Effector memory CD4-positive, alpha-beta T cell (primary cell): ENCODE data around the gene CYP27A1.
A peak's percentile ranks its signal among the peaks of the same experiment; 100 is the strongest.

Experiments
- DNase-seq, 3 donors: peaks; one replicate each; pipeline ENCODE4 v3.0.0-alpha.2; 2020
- H3K27ac ChIP-seq: 2 replicates; pipeline ENCODE4 v1.7.0; 2013; ENCODE audit warnings: mild to moderate bottlenecking, low read length, moderate library complexity; ENCODE audit not compliant: insufficient read depth, poor library complexity, severe bottlenecking
- H3K27me3 ChIP-seq: replicated peaks from 2 replicates; pipeline ENCODE4 v1.7.0; 2013; ENCODE audit warnings: mild to moderate bottlenecking, low read length; ENCODE audit not compliant: insufficient read depth, control insufficient read depth, poor library complexity, severe bottlenecking
- H3K36me3 ChIP-seq: 2 replicates; pipeline ENCODE4 v1.7.0; 2013; ENCODE audit warnings: mild to moderate bottlenecking, low read length, moderate library complexity; ENCODE audit not compliant: control insufficient read depth, insufficient read depth
- H3K4me1 ChIP-seq: 2 replicates; pipeline ENCODE4 v1.7.0; 2013; ENCODE audit warnings: low read length, mild to moderate bottlenecking; ENCODE audit not compliant: control insufficient read depth, insufficient read depth, poor library complexity, severe bottlenecking
- H3K4me3 ChIP-seq: 2 replicates; pipeline ENCODE4 v1.7.0; 2013; ENCODE audit warnings: low read length, low read depth, mild to moderate bottlenecking; ENCODE audit not compliant: insufficient read depth, poor library complexity, severe bottlenecking
- H3K9me3 ChIP-seq: 2 replicates; pipeline ENCODE4 v1.7.0; 2013; ENCODE audit warnings: mild to moderate bottlenecking, low read length, moderate library complexity; ENCODE audit not compliant: control insufficient read depth
- total RNA-seq, 3 donors: gene quantifications; one replicate each; lab custom pipeline; 2026; lab: John Stamatoyannopoulos, UW

CYP27A1 gene
- 0 to 0.09 (median 0) reads per million in 3 donors for total RNA-seq

DNA sequence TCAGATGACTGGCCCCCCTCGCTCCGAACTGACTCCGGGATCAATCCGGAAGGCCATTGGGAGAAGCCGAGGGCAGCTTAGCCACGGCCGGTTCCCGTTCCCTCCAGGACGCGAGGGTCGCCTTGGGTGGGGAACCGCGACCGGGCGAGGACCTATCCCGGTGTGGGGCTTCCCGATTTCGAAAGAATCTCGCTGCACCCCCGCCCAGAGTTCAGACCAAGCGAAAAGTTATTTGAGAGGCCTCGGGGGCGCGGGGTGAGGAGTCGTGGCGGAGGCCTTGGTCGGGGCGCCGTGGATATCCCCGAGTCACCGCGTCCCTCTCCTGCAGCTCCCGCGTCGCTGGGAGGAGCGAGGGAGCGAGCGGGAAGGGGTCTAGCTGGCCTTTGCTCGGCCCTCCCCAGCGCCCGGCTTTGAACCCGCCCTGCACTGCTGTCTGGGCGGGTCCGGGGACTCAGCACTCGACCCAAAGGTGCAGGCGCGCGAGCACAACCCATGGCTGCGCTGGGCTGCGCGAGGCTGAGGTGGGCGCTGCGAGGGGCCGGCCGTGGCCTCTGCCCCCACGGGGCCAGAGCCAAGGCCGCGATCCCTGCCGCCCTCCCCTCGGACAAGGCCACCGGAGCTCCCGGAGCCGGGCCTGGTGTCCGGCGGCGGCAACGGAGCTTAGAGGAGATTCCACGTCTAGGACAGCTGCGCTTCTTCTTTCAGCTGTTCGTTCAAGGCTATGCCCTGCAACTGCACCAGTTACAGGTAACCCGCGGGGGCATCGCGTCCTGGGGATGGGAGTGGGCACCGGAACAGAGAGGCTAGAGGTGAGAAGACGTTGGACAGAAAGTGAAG lies at the start of gene CYP27A1:
TSS of gene CYP27A1 (plus strand) at position 457 of the 837 bp plus-strand sequence. CDS start at position 493, 36 bp downstream.
- H3K4me1 ChIP-seq: peaks cover 9% of the 10 kb centered on the region
- H3K27ac ChIP-seq: no peak within 1 kb of the TSS
- no peak for DNase-seq
- peaks cover 6% of the 10 kb centered on the region for H3K27me3 ChIP-seq
- no peaks in the 10 kb centered on the region for H3K36me3 ChIP-seq
- H3K9me3 ChIP-seq: no peaks in the 10 kb centered on the region
- peak within 1 kb of the TSS; percentile 12 for H3K4me3 ChIP-seq

- Histone ChIP-seq H3K27me3 (no peaks in the 10 kb centered on the region), H3K4me1 (no peaks in the 10 kb centered on the region), H3K36me3 (peaks cover 1% of the 10 kb centered on the region), H3K4me3 (no peak overlapping the region), H3K27ac (no peak overlapping the region), H3K9me3 (no peaks in the 10 kb centered on the region)
- DNase-seq: no peak
Observed at GRCh38 chr2:218732761-218733158, 49.2 kb upstream of the CYP27A1 start.

GRCh38 chr2:218733171-218734021 lies 48.6 kb upstream of the CYP27A1 start:
- no peaks in the 10 kb centered on the region for H3K4me1 ChIP-seq
- no peaks in the 10 kb centered on the region for H3K27me3 ChIP-seq
- no peaks in the 10 kb centered on the region for H3K9me3 ChIP-seq
- no peak overlapping the region for H3K27ac ChIP-seq
- peaks cover 8% of the 10 kb centered on the region for H3K36me3 ChIP-seq
- no peak for DNase-seq
- H3K4me3 ChIP-seq: no peak overlapping the region

DNA sequence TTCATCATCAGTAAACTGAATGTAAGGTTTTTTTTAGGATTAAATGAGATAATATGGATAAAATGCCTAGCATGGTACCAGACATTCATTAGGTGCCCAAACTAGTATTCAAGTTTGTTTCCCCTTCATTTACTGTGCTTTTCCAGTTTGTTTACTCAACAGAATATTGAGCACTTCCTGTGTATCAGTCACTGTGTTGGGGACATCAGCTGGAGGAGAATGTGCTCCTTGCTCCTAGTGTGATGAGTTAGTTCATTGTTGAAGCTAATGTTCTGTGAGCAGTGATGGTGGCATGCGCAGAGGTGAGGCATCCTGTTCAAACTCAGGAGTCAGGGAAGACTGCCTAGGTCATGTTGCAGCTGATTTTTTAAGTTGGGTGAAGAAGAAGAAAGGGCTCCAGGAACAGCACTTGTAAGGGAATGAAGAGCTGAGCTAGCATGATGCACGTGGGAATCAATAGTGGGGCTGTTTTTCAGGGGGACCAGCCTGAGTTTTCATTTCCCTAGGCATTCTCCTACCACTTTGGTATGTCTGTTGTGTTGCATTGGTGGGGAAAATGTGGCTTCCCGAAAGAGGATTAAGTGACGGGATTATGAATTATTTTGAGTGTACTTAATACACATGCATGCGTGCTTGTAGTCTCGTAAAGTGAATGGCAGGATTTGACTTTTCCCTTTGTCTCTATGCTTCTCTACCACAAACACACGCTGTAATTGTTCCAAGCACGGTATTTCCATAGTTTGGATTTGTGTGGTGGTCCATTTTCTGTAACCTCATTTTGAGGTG lies 47.6 kb upstream of the CYP27A1 start:
- no peaks in the 10 kb centered on the region for H3K4me1 ChIP-seq
- H3K4me3 ChIP-seq: no peak overlapping the region
- H3K36me3 ChIP-seq: peaks cover 15% of the 10 kb centered on the region
- no peaks in the 10 kb centered on the region for H3K27me3 ChIP-seq
- no peak overlapping the region for H3K27ac ChIP-seq
- no peaks in the 10 kb centered on the region for H3K9me3 ChIP-seq
- no peak for DNase-seq

DNA sequence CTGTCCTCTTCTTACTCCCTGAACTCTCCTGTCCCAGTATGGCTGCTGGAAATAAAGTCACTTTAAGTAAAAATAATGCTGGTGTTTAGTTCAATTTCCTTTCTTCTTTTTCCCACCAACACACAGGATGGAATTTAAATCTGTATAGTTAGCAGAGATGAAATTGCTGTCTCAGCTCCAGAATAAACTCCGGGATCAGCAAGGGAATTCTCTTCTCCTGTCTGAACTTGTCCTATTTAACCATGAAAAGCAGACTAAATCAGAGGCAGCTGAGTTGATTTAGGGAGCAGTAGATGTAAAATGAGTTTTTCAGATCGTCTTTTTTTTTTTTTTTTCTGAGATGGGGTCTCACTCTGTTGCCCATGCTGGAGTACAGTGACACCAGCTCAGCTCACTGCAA lies 45.4 kb upstream of the CYP27A1 start:
- Histone ChIP-seq H3K27me3 (no peaks in the 10 kb centered on the region), H3K36me3 (peaks cover 24% of the 10 kb centered on the region), H3K4me3 (no peak overlapping the region), H3K27ac (no peak overlapping the region), H3K9me3 (no peaks in the 10 kb centered on the region), H3K4me1 (no peaks in the 10 kb centered on the region)
- no peak for DNase-seq

GRCh38 chr2:218743068-218743467 lies 38.9 kb upstream of the CYP27A1 start:
- Histone ChIP-seq H3K36me3 (peaks cover 50% of the 10 kb centered on the region), H3K4me1 (no peaks in the 10 kb centered on the region), H3K4me3 (no peak overlapping the region), H3K9me3 (no peaks in the 10 kb centered on the region), H3K27ac (no peak overlapping the region), H3K27me3 (no peaks in the 10 kb centered on the region)
- DNase-seq: no peak

DNA sequence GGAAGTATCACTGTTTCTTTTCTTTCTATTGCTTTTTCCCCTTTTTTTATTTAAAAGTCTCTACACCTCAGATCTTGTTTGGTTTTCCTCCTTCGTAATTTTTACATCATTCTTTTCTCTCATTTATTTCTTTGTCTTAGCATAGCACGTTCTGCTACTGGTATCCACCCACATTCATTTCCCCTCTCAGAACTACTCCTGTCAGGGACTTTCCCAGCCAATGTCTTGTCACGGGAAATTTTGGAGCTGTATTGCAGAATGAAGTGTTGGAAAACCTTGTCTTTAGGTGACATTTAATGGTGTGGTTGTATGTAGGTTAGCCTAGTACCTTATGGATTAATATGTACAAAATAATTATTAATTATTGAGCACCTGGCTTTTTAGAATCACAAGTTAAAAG lies 37.3 kb upstream of the CYP27A1 start:
- Histone ChIP-seq H3K4me1 (no peaks in the 10 kb centered on the region), H3K27ac (no peak overlapping the region), H3K27me3 (no peaks in the 10 kb centered on the region), H3K9me3 (no peaks in the 10 kb centered on the region), H3K36me3 (peaks cover 50% of the 10 kb centered on the region), H3K4me3 (no peak overlapping the region)
- no peak for DNase-seq

DNA sequence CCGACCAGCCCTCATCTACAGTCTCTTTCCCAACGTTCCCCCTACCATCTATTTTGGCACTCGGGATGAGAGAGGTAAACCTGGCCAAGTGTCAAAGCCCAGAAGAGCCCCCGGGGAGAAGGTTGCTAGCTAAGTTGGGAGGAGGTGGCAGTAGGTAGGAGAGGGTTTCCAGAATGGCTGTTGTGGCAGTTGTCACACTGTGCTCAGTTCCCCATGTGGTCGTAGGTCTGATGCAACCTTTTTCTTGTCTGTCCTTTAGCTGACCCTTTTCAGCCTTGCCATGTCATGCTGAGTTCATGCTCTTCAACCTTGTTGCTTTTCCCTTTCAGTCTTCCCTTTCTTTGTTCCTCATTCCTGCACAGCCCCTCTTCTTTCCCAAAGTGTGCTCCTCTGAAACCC lies 36.8 kb upstream of the CYP27A1 start:
- DNase-seq: no peak
- Histone ChIP-seq H3K27ac (no peak overlapping the region), H3K36me3 (peaks cover 52% of the 10 kb centered on the region), H3K4me1 (no peaks in the 10 kb centered on the region), H3K4me3 (no peak overlapping the region), H3K9me3 (no peaks in the 10 kb centered on the region), H3K27me3 (no peaks in the 10 kb centered on the region)

DNA sequence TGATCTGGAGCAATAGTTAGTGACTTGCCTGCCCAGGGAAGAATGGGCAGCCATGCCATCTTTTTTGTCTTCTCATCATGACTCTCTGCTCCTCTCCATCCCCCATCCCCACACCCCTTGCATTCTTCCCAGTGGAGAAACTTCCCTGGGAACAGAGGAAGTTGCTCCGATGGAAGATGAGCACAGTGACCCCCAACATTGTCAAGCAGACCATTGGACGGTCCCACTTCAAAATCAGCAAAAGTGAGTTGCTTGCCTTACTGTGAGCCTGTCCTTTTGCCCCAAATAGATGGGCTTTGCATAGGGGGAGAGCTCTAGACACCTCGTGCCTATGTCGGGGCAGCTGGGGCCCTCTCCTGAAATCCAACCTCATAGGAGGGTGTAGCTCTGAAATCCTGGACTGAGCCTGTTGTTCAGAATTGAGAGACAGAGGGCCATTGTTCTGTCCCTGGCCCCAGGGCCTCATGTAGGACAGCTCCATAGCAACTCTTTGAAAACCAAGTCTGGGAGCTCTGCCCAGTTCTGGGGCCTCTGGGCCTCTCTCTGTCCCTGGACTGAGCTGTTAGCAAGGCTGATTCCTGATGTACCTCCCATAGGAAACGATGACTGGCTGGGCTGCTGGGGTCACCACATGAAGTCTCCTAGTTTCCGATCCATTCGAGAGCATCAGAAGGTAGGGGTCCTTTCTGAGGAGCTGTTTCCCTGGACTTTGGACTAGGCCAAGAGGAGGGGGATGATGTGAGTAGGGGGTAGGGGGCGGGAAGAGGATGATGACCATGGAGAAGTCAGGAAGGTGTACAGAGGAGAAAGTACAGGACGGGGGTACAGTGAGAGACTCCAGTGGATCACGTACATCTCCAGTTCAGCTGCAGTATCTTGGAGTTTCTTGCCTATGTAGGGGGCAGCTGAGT lies 36.1 kb upstream of the CYP27A1 start:
- H3K9me3 ChIP-seq: no peaks in the 10 kb centered on the region
- DNase-seq: no peak
- no peak overlapping the region for H3K27ac ChIP-seq
- no peak overlapping the region for H3K4me3 ChIP-seq
- H3K27me3 ChIP-seq: no peaks in the 10 kb centered on the region
- H3K4me1 ChIP-seq: no peaks in the 10 kb centered on the region
- H3K36me3 ChIP-seq: peaks cover 51% of the 10 kb centered on the region
